ENCODE data around the gene CDK16.

DNA sequence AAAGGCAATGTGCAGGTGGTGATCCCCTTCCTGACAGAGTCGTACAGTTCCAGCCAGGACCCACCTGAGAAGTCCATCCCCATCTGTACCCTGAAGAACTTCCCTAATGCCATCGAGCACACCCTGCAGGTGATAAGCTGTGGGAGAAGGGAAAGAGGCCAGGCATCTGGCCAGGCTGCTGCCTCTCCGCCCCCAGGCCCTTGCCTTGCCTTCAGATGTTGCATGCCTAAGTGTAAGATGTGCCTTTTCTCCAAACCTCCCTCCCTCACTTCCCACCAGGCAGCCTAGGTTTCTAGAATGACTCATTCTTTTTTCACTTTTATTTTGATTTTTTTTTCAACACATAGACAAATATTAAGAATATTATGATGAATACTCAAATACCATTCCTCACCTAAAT is 12.2 kb upstream of the CDK16 start:
- TF ChIP-seq, protein P1, sequence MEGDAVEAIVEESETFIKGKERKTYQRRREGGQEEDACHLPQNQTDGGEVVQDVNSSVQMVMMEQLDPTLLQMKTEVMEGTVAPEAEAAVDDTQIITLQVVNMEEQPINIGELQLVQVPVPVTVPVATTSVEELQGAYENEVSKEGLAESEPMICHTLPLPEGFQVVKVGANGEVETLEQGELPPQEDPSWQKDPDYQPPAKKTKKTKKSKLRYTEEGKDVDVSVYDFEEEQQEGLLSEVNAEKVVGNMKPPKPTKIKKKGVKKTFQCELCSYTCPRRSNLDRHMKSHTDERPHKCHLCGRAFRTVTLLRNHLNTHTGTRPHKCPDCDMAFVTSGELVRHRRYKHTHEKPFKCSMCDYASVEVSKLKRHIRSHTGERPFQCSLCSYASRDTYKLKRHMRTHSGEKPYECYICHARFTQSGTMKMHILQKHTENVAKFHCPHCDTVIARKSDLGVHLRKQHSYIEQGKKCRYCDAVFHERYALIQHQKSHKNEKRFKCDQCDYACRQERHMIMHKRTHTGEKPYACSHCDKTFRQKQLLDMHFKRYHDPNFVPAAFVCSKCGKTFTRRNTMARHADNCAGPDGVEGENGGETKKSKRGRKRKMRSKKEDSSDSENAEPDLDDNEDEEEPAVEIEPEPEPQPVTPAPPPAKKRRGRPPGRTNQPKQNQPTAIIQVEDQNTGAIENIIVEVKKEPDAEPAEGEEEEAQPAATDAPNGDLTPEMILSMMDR (conservative IDR thresholded peaks at IDR 0.05 in 1 of 2, IDR thresholded peaks at IDR 0.05 in 1 of 2; ENCODE audit: low read depth in 1 of 2, low read length in 2 of 2) = no peak
- TF ChIP-seq EZH2 (IDR thresholded peaks at IDR 0.05; ENCODE audit: low read length, missing control alignments) = no peak
